ENCODE measurements around the gene TMEM187. TPM values are rescaled to one million over a fixed set of nuclear protein-coding genes. Genes with fewer than 3 reads are reported as not detected.

The TMEM187 gene
- total and polyA plus RNA-seq, 4 donors, result 2.0 to 9.0 (median 7.8) TPM

DNA sequence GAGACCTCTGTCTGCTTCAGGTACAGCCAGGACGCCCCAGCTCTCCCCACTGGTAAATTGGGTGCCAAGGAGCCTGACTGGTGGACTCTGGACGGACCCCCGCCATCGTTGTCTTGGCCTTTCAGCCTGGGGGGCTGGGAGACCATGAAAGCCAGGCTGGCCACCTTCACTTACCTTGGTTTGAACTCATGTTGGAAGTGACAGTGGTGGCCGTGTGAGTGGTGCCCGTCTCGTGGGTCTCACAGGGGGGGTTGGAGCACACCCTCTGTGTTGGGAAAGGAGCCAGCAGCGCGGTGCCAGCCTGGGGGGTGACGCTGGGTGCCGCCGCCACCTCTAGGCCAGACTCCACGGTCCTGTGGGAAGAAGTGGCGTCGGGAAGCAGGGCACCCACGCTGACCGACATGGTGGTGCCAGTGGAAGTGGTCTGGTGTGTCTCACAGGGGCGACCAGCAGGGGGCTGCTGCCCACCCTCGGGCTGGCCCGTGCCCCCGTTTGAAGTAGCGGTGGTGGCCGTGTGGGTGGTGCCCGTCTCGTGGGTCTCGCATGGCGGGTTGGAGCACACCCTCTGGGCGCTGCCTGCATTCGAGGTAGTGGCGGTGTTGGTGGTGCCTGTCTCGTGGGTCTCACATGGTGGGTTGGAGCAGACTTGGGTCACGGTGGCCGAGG lies 18.5 kb upstream of the TMEM187 start:
- Histone ChIP-seq H3K27me3 (ENCODE audit: control insufficient read depth, insufficient read depth, low read length) (no peaks in the 10 kb centered on the region), H3K9me3 (ENCODE audit: control insufficient read depth, insufficient read depth, low read length) (peaks cover 1% of the 10 kb centered on the region), H3K4me3 (ENCODE audit: low read depth, low read length) (no peak overlapping the region), H3K27ac (ENCODE audit: low read depth, low read length) (no peak overlapping the region), H3K36me3 (ENCODE audit: control insufficient read depth, insufficient read depth, low read length) (peaks cover 99% of the 10 kb centered on the region), H3K4me1 (ENCODE audit: control insufficient read depth, insufficient read depth, low read length) (peaks cover 23% of the 10 kb centered on the region)
- 78% methylated on average over 33 of the region's 33 CpGs for WGBS (ENCODE audit: insufficient coverage)
- DNase-seq (ENCODE audit: low read depth in 4 of 6, low spot score in 6 of 6), result no peak

DNA sequence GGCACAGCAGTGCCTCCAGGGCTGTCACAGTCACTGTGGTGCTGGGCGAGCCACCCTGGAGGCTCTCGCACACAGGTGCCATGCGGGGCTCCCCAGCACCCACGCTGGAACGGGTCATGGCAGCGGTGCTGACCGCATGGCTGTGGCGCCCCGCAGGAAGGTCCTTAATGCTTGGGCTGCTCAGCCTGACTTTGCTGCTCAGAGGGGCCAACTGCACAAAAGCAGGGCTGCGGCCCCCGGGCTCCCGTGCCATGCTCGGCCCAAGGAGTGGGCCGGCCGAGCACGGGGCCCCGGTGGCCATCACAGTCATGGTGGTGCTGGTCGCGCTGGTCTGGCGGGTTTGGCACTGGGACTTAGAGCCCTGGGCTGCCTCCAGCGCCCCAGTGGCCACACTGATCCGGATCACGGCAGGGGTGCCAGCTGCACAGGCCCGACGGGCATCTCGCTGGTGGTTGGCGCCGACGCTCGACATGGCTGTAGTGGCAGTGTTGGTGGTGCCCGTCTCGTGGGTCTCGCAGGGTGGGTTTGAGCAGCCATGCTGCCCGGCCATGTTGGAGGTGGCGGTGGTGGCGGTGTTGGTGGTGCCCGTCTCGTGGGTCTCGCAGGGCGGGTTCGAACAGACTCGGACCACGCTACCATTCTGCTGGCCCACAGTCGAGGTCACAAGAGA lies 17.9 kb upstream of the TMEM187 start:
- H3K9me3 ChIP-seq (ENCODE audit: control insufficient read depth, insufficient read depth, low read length), result peaks cover 1% of the 10 kb centered on the region
- H3K36me3 ChIP-seq (ENCODE audit: control insufficient read depth, insufficient read depth, low read length), result peaks cover 100% of the 10 kb centered on the region
- H3K4me3 ChIP-seq (ENCODE audit: low read depth, low read length), result no peak overlapping the region
- H3K27me3 ChIP-seq (ENCODE audit: control insufficient read depth, insufficient read depth, low read length), result no peaks in the 10 kb centered on the region
- no peak for DNase-seq (ENCODE audit: low read depth in 4 of 6, low spot score in 6 of 6)
- no peak overlapping the region for H3K27ac ChIP-seq (ENCODE audit: low read depth, low read length)
- 94% methylated on average over 44 of the region's 44 CpGs for WGBS (ENCODE audit: insufficient coverage)
- peaks cover 17% of the 10 kb centered on the region for H3K4me1 ChIP-seq (ENCODE audit: control insufficient read depth, insufficient read depth, low read length)

DNA sequence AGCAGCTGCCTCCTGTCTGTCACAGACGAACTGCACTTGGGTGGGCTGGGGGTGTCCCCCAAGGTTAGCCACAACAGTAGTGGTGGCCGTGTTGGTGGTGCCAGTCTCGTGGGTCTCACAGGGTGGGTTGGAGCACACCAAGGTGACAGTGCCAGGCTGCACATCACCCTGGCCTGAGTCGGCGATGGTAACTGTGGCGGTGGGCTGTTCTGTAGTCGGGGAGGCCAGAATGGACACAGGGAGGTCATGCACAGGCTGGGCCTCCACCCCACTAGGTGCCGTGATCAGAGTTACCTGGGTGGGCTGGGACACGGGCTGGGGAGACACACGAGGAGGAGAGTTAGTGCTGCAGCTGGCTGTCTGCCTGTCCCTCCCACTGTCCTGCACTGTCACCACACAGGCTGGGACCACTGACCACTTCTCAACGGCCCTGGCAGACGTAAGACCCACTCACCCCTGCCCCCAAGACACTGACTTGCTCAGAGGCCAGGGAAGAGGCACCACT lies 17.3 kb upstream of the TMEM187 start:
- H3K4me1 ChIP-seq (ENCODE audit: control insufficient read depth, insufficient read depth, low read length), result peaks cover 11% of the 10 kb centered on the region
- DNase-seq (ENCODE audit: low read depth in 4 of 6, low spot score in 6 of 6), result no peak
- H3K27me3 ChIP-seq (ENCODE audit: control insufficient read depth, insufficient read depth, low read length), result no peaks in the 10 kb centered on the region
- peaks cover 1% of the 10 kb centered on the region for H3K9me3 ChIP-seq (ENCODE audit: control insufficient read depth, insufficient read depth, low read length)
- WGBS (ENCODE audit: insufficient coverage), result 81% methylated on average over 10 of the region's 12 CpGs
- H3K27ac ChIP-seq (ENCODE audit: low read depth, low read length), result no peak overlapping the region
- peaks cover 100% of the 10 kb centered on the region for H3K36me3 ChIP-seq (ENCODE audit: control insufficient read depth, insufficient read depth, low read length)
- H3K4me3 ChIP-seq (ENCODE audit: low read depth, low read length), result no peak overlapping the region

DNA sequence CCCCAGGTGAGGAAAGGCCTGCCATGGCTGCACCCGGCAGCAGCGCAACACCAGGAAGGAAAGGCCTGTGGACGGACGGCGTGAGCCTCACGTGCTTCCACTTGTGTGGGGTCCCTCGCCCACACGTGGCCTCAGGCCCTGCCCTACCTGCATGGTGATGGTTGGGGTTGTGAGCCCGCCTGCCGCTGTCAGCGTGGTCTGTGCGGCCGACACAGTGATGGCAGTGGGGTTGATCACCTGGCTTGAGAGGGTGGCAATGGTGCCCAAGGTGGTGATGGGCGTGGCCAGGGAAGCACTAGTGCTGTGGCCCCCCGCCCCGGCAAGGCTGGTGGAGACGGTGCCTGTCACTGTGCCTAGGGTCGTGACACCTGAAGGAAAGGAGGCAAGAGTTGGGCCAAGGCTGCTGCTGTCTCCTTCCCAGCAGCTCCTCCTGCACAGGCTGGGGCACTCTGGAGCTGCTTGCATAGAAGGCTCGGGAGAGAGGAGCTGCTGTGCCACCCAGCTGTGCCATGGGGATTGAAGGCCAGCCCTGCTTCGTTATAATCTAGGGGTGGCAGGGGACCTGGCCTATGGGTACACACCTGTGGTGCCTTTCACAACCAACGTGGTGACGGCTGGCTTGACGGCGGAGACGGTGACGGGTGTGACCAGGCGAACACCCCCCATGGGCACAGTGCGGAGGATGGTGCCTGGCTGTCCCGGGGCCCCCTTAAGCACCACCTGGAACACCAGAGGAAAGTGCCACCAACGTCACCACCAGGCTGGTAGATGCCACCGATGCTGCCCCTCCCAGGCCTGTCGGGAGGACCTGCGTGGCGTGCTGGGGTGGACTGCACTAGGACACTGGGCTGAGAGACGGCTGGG lies 16.3 kb upstream of the TMEM187 start:
- DNase-seq (ENCODE audit: low read depth in 4 of 6, low spot score in 6 of 6), result no peak
- H3K4me1 ChIP-seq (ENCODE audit: control insufficient read depth, insufficient read depth, low read length), result peaks cover 8% of the 10 kb centered on the region
- H3K4me3 ChIP-seq (ENCODE audit: low read depth, low read length), result no peak overlapping the region
- no peak overlapping the region for H3K27ac ChIP-seq (ENCODE audit: low read depth, low read length)
- H3K36me3 ChIP-seq (ENCODE audit: control insufficient read depth, insufficient read depth, low read length), result peaks cover 98% of the 10 kb centered on the region
- peaks cover 1% of the 10 kb centered on the region for H3K9me3 ChIP-seq (ENCODE audit: control insufficient read depth, insufficient read depth, low read length)
- no peaks in the 10 kb centered on the region for H3K27me3 ChIP-seq (ENCODE audit: control insufficient read depth, insufficient read depth, low read length)
- 92% methylated on average over 35 of the region's 35 CpGs for WGBS (ENCODE audit: insufficient coverage)

DNA sequence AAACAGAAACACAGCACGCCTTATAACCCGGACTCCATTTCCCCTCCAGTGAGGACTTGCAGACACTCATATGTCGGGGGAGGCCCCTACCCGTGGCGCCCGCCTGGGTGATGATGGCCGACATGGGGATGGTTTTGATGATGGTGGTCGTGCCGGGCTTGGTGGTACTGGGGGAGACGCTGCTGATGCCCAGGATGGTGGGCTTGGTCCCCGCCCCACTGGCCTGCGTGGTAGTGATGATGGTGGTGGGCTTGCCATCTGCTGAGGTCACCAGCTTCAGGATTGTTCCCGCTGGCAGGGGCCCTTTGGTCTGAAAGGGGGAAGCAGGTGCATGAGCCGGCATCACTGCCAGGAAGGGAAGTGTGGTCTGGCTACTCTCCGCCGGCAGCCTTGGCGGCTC lies 15.3 kb upstream of the TMEM187 start:
- peaks cover 98% of the 10 kb centered on the region for H3K36me3 ChIP-seq (ENCODE audit: control insufficient read depth, insufficient read depth, low read length)
- WGBS (ENCODE audit: insufficient coverage), result 91% methylated on average over 13 of the region's 17 CpGs
- DNase-seq (ENCODE audit: low read depth in 4 of 6, low spot score in 6 of 6), result no peak

DNA sequence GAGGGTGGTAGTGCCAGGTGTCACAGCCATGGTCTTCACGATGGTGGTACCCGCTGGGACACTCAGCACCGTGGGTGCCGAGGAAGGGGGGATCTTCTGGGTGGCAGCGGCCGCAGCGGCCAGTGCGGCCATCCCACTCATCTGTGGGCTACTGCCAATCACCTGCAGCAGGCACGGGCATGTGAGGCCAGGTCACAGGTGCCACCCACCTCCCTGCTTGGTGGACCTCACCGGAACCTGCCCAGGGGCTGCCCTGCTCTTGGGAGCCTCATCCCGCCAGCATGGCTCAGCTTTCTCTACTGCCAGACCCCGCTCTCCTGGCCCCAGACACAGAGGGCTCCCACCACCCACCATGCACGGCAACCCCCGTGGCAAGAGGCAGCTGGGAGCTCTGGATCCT lies 13.9 kb upstream of the TMEM187 start:
- Histone ChIP-seq H3K9me3 (ENCODE audit: control insufficient read depth, insufficient read depth, low read length) (peaks cover 1% of the 10 kb centered on the region), H3K4me1 (ENCODE audit: control insufficient read depth, insufficient read depth, low read length) (peaks cover 3% of the 10 kb centered on the region), H3K36me3 (ENCODE audit: control insufficient read depth, insufficient read depth, low read length) (peaks cover 98% of the 10 kb centered on the region), H3K27ac (ENCODE audit: low read depth, low read length) (no peak overlapping the region), H3K4me3 (ENCODE audit: low read depth, low read length) (no peak overlapping the region), H3K27me3 (ENCODE audit: control insufficient read depth, insufficient read depth, low read length) (no peaks in the 10 kb centered on the region)
- no peak for DNase-seq (ENCODE audit: low read depth in 4 of 6, low spot score in 6 of 6)
- 90% methylated on average over 14 of the region's 14 CpGs for WGBS (ENCODE audit: insufficient coverage)

More for the DNA sequence above, 15.3 kb upstream of the TMEM187 start:
- Histone ChIP-seq H3K4me3 (ENCODE audit: low read depth, low read length) (no peak overlapping the region), H3K9me3 (ENCODE audit: control insufficient read depth, insufficient read depth, low read length) (peaks cover 1% of the 10 kb centered on the region), H3K27me3 (ENCODE audit: control insufficient read depth, insufficient read depth, low read length) (no peaks in the 10 kb centered on the region), H3K4me1 (ENCODE audit: control insufficient read depth, insufficient read depth, low read length) (peaks cover 8% of the 10 kb centered on the region), H3K27ac (ENCODE audit: low read depth, low read length) (no peak overlapping the region)

DNA sequence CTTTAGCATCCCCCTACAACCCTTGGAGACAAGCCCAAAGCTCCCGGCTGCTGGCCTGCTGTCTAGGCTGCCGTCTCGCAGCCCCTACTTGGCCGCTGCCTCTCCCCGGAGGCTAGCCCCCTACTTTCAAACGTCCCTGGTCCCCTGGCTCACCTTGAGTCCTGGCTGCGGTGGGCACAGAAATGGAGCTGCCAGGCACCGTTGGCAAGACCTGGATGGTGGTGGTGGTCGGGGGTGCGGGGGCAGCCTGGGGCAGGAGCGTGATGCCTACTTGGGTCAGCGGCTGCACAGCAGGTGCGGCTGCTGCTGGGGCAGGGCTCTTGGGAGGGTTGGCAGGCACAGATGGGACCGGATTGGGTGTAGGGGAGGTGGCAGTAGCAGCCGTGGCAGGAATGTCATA lies 12.9 kb upstream of the TMEM187 start:
- WGBS (ENCODE audit: insufficient coverage), result 92% methylated on average over 15 of the region's 15 CpGs
- DNase-seq (ENCODE audit: low read depth in 4 of 6, low spot score in 6 of 6), result no peak
- no peaks in the 10 kb centered on the region for H3K27me3 ChIP-seq (ENCODE audit: control insufficient read depth, insufficient read depth, low read length)
- H3K9me3 ChIP-seq (ENCODE audit: control insufficient read depth, insufficient read depth, low read length), result no peaks in the 10 kb centered on the region
- peaks cover 98% of the 10 kb centered on the region for H3K36me3 ChIP-seq (ENCODE audit: control insufficient read depth, insufficient read depth, low read length)
- H3K4me1 ChIP-seq (ENCODE audit: control insufficient read depth, insufficient read depth, low read length), result peaks cover 12% of the 10 kb centered on the region
- H3K4me3 ChIP-seq (ENCODE audit: low read depth, low read length), result no peak overlapping the region
- no peak overlapping the region for H3K27ac ChIP-seq (ENCODE audit: low read depth, low read length)

DNA sequence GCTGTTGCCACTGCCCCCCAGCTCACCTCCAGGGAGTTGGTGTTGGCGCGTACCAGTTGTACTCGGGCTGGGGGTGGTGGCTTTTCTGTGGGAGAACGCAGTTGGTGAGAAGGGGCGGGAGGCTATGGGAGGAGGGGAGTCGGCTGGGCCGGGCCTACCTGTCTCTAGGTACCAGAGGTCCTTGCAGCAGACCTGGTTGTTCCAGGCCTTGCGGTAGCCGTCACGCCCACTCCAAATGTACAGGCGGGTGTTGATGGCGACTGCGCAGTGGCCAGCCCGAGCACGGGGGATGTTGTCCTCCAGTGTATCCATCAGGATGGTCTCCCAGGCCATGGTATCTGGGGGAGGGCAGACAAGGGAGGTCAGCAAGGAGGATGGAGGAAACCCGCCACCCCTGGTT lies 12.5 kb upstream of the TMEM187 start:
- peaks cover 95% of the 10 kb centered on the region for H3K36me3 ChIP-seq (ENCODE audit: control insufficient read depth, insufficient read depth, low read length)
- no peak for DNase-seq (ENCODE audit: low read depth in 4 of 6, low spot score in 6 of 6)
- H3K4me1 ChIP-seq (ENCODE audit: control insufficient read depth, insufficient read depth, low read length), result peaks cover 17% of the 10 kb centered on the region
- H3K27ac ChIP-seq (ENCODE audit: low read depth, low read length), result no peak overlapping the region
- no peak overlapping the region for H3K4me3 ChIP-seq (ENCODE audit: low read depth, low read length)
- WGBS (ENCODE audit: insufficient coverage), result 90% methylated on average over 10 of the region's 16 CpGs
- no peaks in the 10 kb centered on the region for H3K9me3 ChIP-seq (ENCODE audit: control insufficient read depth, insufficient read depth, low read length)
- H3K27me3 ChIP-seq (ENCODE audit: control insufficient read depth, insufficient read depth, low read length), result no peaks in the 10 kb centered on the region

DNA sequence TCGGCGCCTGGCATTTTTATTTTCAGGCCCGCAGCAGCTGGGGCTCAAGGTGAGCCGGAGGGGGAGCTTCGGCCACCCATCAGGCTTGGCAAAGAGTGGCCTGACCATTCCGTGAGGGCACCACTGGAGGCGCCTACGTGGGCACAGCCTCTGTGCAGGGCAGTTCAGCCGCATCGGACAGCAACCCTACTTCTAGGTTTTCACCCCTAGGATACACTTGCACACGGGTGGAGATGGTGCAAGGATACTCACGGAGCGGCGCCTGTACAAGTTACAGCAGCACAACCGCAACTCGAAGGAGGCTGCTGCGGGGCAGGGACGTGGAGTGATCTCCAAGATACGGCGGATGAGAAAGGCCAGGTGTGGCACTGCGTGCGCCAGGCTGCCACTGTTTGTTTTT lies 11.8 kb upstream of the TMEM187 start:
- Histone ChIP-seq H3K4me1 (ENCODE audit: control insufficient read depth, insufficient read depth, low read length) (peaks cover 24% of the 10 kb centered on the region), H3K9me3 (ENCODE audit: control insufficient read depth, insufficient read depth, low read length) (no peaks in the 10 kb centered on the region), H3K36me3 (ENCODE audit: control insufficient read depth, insufficient read depth, low read length) (peaks cover 88% of the 10 kb centered on the region), H3K27me3 (ENCODE audit: control insufficient read depth, insufficient read depth, low read length) (no peaks in the 10 kb centered on the region), H3K4me3 (ENCODE audit: low read depth, low read length) (no peak overlapping the region), H3K27ac (ENCODE audit: low read depth, low read length) (no peak overlapping the region)
- 95% methylated on average over 22 of the region's 22 CpGs for WGBS (ENCODE audit: insufficient coverage)
- DNase-seq (ENCODE audit: low read depth in 4 of 6, low spot score in 6 of 6), result no peak
